Sigmoid colon (tissue), 7 donors: ENCODE measurements around the gene SUPT20HL1. TPM values are rescaled to one million over a fixed set of nuclear protein-coding genes. Genes with fewer than 3 reads are reported as not detected.

Source experiments
- DNase-seq: peaks from one replicate; pipeline ENCODE4 v3.0.0-alpha.2; 2019
- H3K27ac ChIP-seq, 4 donors: fragments of 200-600 bp; sonication (generic); one replicate each; pipeline ENCODE4 v1.5.1; 2016 to 2019; ENCODE audit warnings: mild to moderate bottlenecking in 1 of 4
- H3K27me3 ChIP-seq, 3 donors: fragments of 200-600 bp; sonication (generic); one replicate each; pipeline ENCODE4 v1.5.1; 2019; ENCODE audit warnings: mild to moderate bottlenecking in 1 of 3
- H3K36me3 ChIP-seq, 4 donors: fragments of 200-600 bp; sonication (generic); one replicate each; pipeline ENCODE4 v1.5.1; 2016 to 2019
- H3K4me1 ChIP-seq, 4 donors: fragments of 200-600 bp; sonication (generic); one replicate each; pipeline ENCODE4 v1.5.1; 2017 to 2019
- H3K4me3 ChIP-seq, 4 donors: fragments of 200-600 bp; sonication (generic); one replicate each; pipeline ENCODE4 v1.5.1; 2017 to 2019; ENCODE audit warnings: mild to moderate bottlenecking in 2 of 4, moderate library complexity in 1 of 4
- H3K9me3 ChIP-seq, 4 donors: fragments of 200-600 bp in 3 of 4; sonication (generic) in 3 of 4; one replicate each; pipeline versions ENCODE4 v1.5.1 to v1.6.1; 2013 to 2019
- CTCF ChIP-seq, 4 experiments: fragments of 450-650 bp in 3 of 4; fragments of 200-600 bp in 1 of 4; IDR thresholded peaks; one replicate each; pipeline ENCODE4 v1.5.1; 2016 to 2019; ENCODE audit warnings: antibody characterized with exemption in 4 of 4, mild to moderate bottlenecking in 3 of 4, moderate library complexity in 2 of 4
- EP300 ChIP-seq, 4 donors: sonication (generic); formaldehyde crosslinking; IDR thresholded peaks; one replicate each; pipeline ENCODE4 v1.6.1; 2017; ENCODE audit warnings: antibody characterized with exemption in 4 of 4
- POLR2A ChIP-seq, 2 donors: fragments of 450-650 bp; IDR thresholded peaks; one replicate each; pipeline ENCODE4 v1.6.1; 2016; ENCODE audit warnings: antibody characterized with exemption in 2 of 2, mild to moderate bottlenecking in 2 of 2, moderate library complexity in 2 of 2
- POLR2AphosphoS5 ChIP-seq, 4 donors: sonication (generic); formaldehyde crosslinking; IDR thresholded peaks; one replicate each; pipeline ENCODE4 v1.6.1; 2017; ENCODE audit warnings: antibody characterized with exemption in 4 of 4
- WGBS, 2 donors: extraction: QIAGEN DNeasy Blood & Tissue Kit; methylation state at CpG; one replicate each; pipeline ENCODE4 v1.1.7; 2013; 5-methylcytosine and 5-hydroxymethylcytosine counted together
- intact Hi-C: fragments of 100-400 bp; cut with DNase I; formaldehyde crosslinking; loops from one replicate; pipeline ENCODE4 v1.15.1; 2023
- polyA plus RNA-seq, 3 donors: library from polyadenylated mRNA; stranded (reverse); fragments of 200-250 nt; gene quantifications; one replicate each; pipeline ENCODE4 v1.2.3, GENCODE V29; 2013
- total RNA-seq, 4 donors: library from RNA; depleted of rRNA; stranded (reverse); fragments of >200 nt; gene quantifications; one replicate each; pipeline ENCODE4 v1.1.0, GENCODE V29; 2016
- donor health status: healthy with polysubstance abuse.
- donor health status: Bipolar disorder and iron deficiency.
- donor health status: healthy.

The SUPT20HL1 gene
- total and polyA plus RNA-seq, 7 donors = 0.16 to 1.1 (median 0.36) TPM; not detected in 4

GRCh38 chrX:24372021-24372763 lies 11.8 kb downstream of the SUPT20HL1 start:
- peaks cover 0 to 7% (median 0%) of the 10 kb centered on the region in 4 donors for H3K4me1 ChIP-seq
- intact Hi-C loops = no loop called here
- WGBS, 2 donors = 67 to 86% methylated on average over 29 of the region's 29 CpGs
- no peak for TF ChIP-seq POLR2A (IDR thresholded peaks at IDR 0.05)
- no peak for TF ChIP-seq EP300 (IDR thresholded peaks at IDR 0.05)
- no peak for TF ChIP-seq CTCF (IDR thresholded peaks at IDR 0.05)
- no peak for TF ChIP-seq POLR2AphosphoS5 (IDR thresholded peaks at IDR 0.05)
- H3K36me3 ChIP-seq = no peaks in the 10 kb centered on the region
- H3K27me3 ChIP-seq = no peaks in the 10 kb centered on the region
- no peak overlapping the region for H3K27ac ChIP-seq
- no peak overlapping the region for H3K4me3 ChIP-seq
- DNase-seq = no peak
- no peaks in the 10 kb centered on the region for H3K9me3 ChIP-seq

- no peak overlapping the region for H3K27ac ChIP-seq
- 61 to 64% methylated on average over 12 of the region's 12 CpGs for WGBS, 2 donors
- intact Hi-C loops = no loop called here
- H3K9me3 ChIP-seq = no peaks in the 10 kb centered on the region
- H3K36me3 ChIP-seq = no peaks in the 10 kb centered on the region
- peaks cover 0 to 9% (median 4%) of the 10 kb centered on the region in 4 donors for H3K4me1 ChIP-seq
- TF ChIP-seq CTCF (IDR thresholded peaks at IDR 0.05) = no peak
- TF ChIP-seq EP300 (IDR thresholded peaks at IDR 0.05) = no peak
- TF ChIP-seq POLR2AphosphoS5 (IDR thresholded peaks at IDR 0.05) = no peak
- TF ChIP-seq POLR2A (IDR thresholded peaks at IDR 0.05) = no peak
- DNase-seq = no peak
- no peak overlapping the region for H3K4me3 ChIP-seq
- no peaks in the 10 kb centered on the region for H3K27me3 ChIP-seq
These were observed 15.2 kb downstream of the SUPT20HL1 start for GRCh38 chrX:24375600-24376131.

- TF ChIP-seq EP300 (IDR thresholded peaks at IDR 0.05) = no peak
- no peak for TF ChIP-seq POLR2A (IDR thresholded peaks at IDR 0.05)
- no peak for TF ChIP-seq CTCF (IDR thresholded peaks at IDR 0.05)
- TF ChIP-seq POLR2AphosphoS5 (IDR thresholded peaks at IDR 0.05) = no peak
- Histone ChIP-seq H3K36me3 (no peaks in the 10 kb centered on the region), H3K4me3 (no peak overlapping the region), H3K27ac (no peak overlapping the region), H3K27me3 (no peaks in the 10 kb centered on the region), H3K9me3 (no peaks in the 10 kb centered on the region), H3K4me1 (peaks cover 0 to 12% (median 1%) of the 10 kb centered on the region in 4 donors)
- no peak for DNase-seq
- intact Hi-C loops = no loop called here
- 94 to 95% methylated on average over 3 of the region's 3 CpGs for WGBS, 2 donors
These were observed 16.0 kb downstream of the SUPT20HL1 start for GRCh38 chrX:24376403-24376802.

GRCh38 chrX:24377195-24377594 lies 16.8 kb downstream of the SUPT20HL1 start:
- TF ChIP-seq POLR2AphosphoS5 (IDR thresholded peaks at IDR 0.05) = no peak
- no peak for TF ChIP-seq EP300 (IDR thresholded peaks at IDR 0.05)
- TF ChIP-seq POLR2A (IDR thresholded peaks at IDR 0.05) = no peak
- TF ChIP-seq CTCF (IDR thresholded peaks at IDR 0.05) = no peak
- Histone ChIP-seq H3K27me3 (no peaks in the 10 kb centered on the region), H3K9me3 (no peaks in the 10 kb centered on the region), H3K27ac (no peak overlapping the region), H3K36me3 (no peaks in the 10 kb centered on the region), H3K4me1 (peaks cover 0 to 12% (median 0%) of the 10 kb centered on the region in 4 donors), H3K4me3 (no peak overlapping the region)
- no peak for DNase-seq
- 67 to 81% methylated on average over 2 of the region's 2 CpGs for WGBS, 2 donors
- intact Hi-C loops = no loop called here
